Esophagus squamous epithelium (tissue), 5 donors: ENCODE results near the gene TEX35. TPM values are rescaled to one million over a fixed set of nuclear protein-coding genes. Genes with fewer than 3 reads are reported as not detected.
A peak's percentile ranks its signal among the peaks of the same experiment; 100 is the strongest.

ENCODE experiments used
- DNase-seq: peaks from one replicate; lab custom pipeline; 2025; lab: John Stamatoyannopoulos, UW
- H3K27ac ChIP-seq, 4 donors: fragments of 200-600 bp; sonication (generic); one replicate each; pipeline ENCODE4 v1.5.1; 2016 to 2019; ENCODE audit warnings: mild to moderate bottlenecking in 1 of 4
- H3K27me3 ChIP-seq, 4 donors: fragments of 200-600 bp; sonication (generic); 1 replicate in 3 of 4; 2 replicates in 1 of 4; pipeline versions ENCODE4 v1.5.1 to v1.6.0; 2017 to 2021; ENCODE audit warnings: antibody characterized with exemption in 1 of 4
- H3K36me3 ChIP-seq, 3 donors: fragments of 200-600 bp; sonication (generic); one replicate each; pipeline ENCODE4 v1.5.1; 2016 to 2019
- H3K4me1 ChIP-seq, 3 donors: fragments of 200-600 bp; sonication (generic); one replicate each; pipeline ENCODE4 v1.5.1; 2017 to 2019
- H3K4me3 ChIP-seq, 4 donors: fragments of 200-600 bp; sonication (generic); 1 replicate in 3 of 4; 2 replicates in 1 of 4; pipeline ENCODE4 v1.5.1; 2016 to 2019; ENCODE audit warnings: mild to moderate bottlenecking in 2 of 4, moderate library complexity in 1 of 4
- H3K9me3 ChIP-seq, 3 donors: fragments of 200-600 bp; sonication (generic); one replicate each; pipeline ENCODE4 v1.5.1; 2016 to 2019
- POLR2A ChIP-seq, 4 donors: fragments of 450-650 bp; IDR thresholded peaks; one replicate each; pipeline ENCODE4 v1.6.1; 2017; ENCODE audit warnings: antibody characterized with exemption in 4 of 4, mild to moderate bottlenecking in 4 of 4, moderate library complexity in 3 of 4
- WGBS, 2 donors: methylation state at CpG; one replicate each; pipeline ENCODE4 v1.1.5; 2018; 5-methylcytosine and 5-hydroxymethylcytosine counted together
- intact Hi-C: fragments of 100-400 bp; cut with DNase I; formaldehyde crosslinking; loops from one replicate; pipeline ENCODE4 v1.15.0; 2022
- total RNA-seq, 4 donors: library from RNA; depleted of rRNA; stranded (reverse); fragments of >200 nt; gene quantifications; one replicate each; pipeline ENCODE4 v1.1.0, GENCODE V29; 2016
- TF ChIP-seq, protein P1 (sequence below), 6 experiments: fragments of 450-650 bp in 4 of 6; fragments of 200-600 bp in 2 of 6; sonication (generic) in 2 of 6; IDR thresholded peaks; one replicate each; pipeline ENCODE4 v1.5.1; 2016 to 2019; ENCODE audit warnings: antibody characterized with exemption in 6 of 6, mild to moderate bottlenecking in 4 of 6, moderate library complexity in 4 of 6
- donor health status: DM: yes; HTN: yes; CAD: no.

Gene TEX35
- total RNA-seq, 4 donors from 2014 or later: not detected

DNA sequence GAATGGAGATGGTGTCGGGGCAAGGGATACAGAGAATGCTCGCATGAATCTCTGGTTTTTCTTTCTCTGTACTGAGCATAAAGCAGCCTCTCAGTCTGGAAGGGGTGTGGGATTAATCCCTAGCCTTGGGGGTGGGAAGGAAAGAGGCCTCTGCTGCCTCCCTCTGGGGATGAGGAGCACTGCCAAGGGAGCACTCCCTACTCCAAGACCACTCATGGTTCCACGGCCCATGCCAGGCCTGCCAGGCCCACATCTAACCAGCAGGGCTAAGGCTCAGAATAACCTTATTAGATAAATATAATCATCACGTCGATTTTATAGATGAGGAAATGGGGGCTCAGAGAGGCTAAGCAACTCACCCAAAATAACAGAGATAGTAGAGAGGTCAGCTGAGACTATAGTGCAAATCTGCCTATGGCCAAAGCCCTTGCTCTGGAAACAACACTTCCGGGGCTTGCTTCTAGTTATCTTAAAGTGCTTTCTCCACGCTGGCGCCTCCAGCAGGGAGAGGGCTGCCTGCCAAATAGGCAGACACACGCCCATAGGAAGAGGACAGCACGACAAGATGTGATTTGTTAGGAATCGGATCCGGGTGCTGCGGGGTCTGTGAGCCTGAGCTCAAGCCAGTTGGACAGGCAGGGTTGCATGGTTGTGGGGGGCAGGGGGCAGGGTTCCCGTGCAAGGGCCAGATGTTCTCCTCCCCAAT lies 522 bp downstream of the TEX35 start:
- Histone ChIP-seq H3K4me1 (peaks cover 7 to 15% (median 8%) of the 10 kb centered on the region in 3 donors), H3K9me3 (no peaks in the 10 kb centered on the region), H3K36me3 (no peaks in the 10 kb centered on the region), H3K27me3 (no peaks in the 10 kb centered on the region), H3K4me3 (no peak overlapping the region), H3K27ac (no peak overlapping the region)
- WGBS, 2 donors: 45 to 47% methylated on average over 7 to 8 of the region's 14 CpGs
- intact Hi-C loops: no loop called here
- TF ChIP-seq POLR2A (IDR thresholded peaks at IDR 0.05): no peak
- TF ChIP-seq, protein P1, sequence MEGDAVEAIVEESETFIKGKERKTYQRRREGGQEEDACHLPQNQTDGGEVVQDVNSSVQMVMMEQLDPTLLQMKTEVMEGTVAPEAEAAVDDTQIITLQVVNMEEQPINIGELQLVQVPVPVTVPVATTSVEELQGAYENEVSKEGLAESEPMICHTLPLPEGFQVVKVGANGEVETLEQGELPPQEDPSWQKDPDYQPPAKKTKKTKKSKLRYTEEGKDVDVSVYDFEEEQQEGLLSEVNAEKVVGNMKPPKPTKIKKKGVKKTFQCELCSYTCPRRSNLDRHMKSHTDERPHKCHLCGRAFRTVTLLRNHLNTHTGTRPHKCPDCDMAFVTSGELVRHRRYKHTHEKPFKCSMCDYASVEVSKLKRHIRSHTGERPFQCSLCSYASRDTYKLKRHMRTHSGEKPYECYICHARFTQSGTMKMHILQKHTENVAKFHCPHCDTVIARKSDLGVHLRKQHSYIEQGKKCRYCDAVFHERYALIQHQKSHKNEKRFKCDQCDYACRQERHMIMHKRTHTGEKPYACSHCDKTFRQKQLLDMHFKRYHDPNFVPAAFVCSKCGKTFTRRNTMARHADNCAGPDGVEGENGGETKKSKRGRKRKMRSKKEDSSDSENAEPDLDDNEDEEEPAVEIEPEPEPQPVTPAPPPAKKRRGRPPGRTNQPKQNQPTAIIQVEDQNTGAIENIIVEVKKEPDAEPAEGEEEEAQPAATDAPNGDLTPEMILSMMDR (IDR thresholded peaks at IDR 0.05): peak in 1 of 6 experiments; percentile 33
- DNase-seq: no peak

DNA sequence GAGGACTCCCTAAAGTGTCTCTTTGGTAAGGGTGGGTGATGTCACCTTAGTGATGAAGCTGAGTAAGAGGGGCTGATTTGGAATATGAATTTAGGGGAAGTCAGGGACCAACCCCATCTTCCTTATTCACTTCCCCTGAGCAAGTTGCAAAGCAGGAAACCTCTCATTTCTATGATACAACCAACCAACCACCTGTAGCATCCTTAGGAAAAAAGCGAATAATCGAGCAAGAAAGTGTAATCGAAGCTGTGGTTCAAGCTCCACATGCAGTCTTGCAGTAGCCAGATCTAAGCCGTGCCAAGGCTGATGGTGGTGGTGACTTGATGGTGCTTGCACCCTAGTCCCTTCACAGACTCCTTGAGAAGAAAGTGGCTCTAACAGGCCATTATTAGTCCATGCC lies 3.2 kb downstream of the TEX35 start:
- 90 to 96% methylated on average over 4 of the region's 4 CpGs for WGBS, 2 donors
- Histone ChIP-seq H3K4me1 (peaks cover 7 to 22% (median 8%) of the 10 kb centered on the region in 3 donors), H3K27ac (no peak overlapping the region), H3K9me3 (no peaks in the 10 kb centered on the region), H3K36me3 (no peaks in the 10 kb centered on the region), H3K27me3 (no peaks in the 10 kb centered on the region), H3K4me3 (no peak overlapping the region)
- intact Hi-C loops: no loop called here
- TF ChIP-seq POLR2A (IDR thresholded peaks at IDR 0.05): no peak
- TF ChIP-seq, protein P1 (IDR thresholded peaks at IDR 0.05): no peak
- DNase-seq: no peak

DNA sequence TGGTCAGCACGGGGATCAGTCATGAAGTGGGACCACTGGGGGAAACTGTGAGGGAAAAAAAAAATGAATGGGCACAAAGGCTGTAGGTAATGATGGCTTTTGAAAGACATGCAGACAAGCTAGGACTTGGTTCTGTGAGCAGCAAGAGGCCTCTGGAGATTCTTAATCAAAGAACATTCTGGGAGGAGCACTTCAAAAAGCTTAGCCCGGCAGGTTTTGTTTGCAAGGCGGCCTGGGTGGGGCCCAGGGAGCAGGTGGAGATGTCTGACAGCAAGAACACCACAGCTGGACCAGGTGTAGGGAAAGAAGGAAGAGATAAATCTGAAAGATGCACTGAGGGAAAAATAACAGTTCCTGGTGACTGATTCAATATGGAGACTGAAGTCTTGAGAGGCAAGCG lies 6.0 kb downstream of the TEX35 start:
- no peak overlapping the region for H3K27ac ChIP-seq
- DNase-seq: no peak

DNA sequence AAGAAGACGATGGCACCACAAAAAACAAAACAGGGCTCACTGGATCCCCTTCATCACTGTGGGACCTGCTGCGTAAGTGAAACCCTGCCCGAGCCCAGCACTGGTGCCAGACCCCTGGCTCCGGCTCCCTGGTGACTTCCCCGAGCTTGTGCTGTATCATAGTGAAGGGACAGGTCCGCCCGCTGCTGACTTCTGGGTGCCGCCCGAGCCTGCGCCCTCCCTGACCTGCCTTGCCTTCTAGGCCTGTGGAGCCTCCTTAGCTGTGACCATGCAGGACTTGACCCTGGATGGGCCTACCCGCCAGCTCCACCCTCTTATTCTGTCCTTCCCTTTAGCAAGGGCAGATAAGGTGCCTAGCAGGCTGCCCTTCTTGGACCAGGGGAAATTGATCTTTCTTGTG lies 7.9 kb downstream of the TEX35 start:
- TF ChIP-seq POLR2A (IDR thresholded peaks at IDR 0.05): no peak
- TF ChIP-seq, protein P1 (IDR thresholded peaks at IDR 0.05): no peak
- Histone ChIP-seq H3K27me3 (no peaks in the 10 kb centered on the region), H3K4me3 (no peak overlapping the region), H3K36me3 (no peaks in the 10 kb centered on the region), H3K4me1 (peaks cover 0 to 7% (median 0%) of the 10 kb centered on the region in 3 donors), H3K9me3 (no peaks in the 10 kb centered on the region), H3K27ac (no peak overlapping the region)
- no peak for DNase-seq
- WGBS, 2 donors: 95 to 100% methylated on average over 2 to 11 of the region's 11 CpGs
- intact Hi-C loops: no loop called here

More for the DNA sequence above, 6.0 kb downstream of the TEX35 start:
- Histone ChIP-seq H3K27me3 (no peaks in the 10 kb centered on the region), H3K36me3 (no peaks in the 10 kb centered on the region), H3K4me3 (no peak overlapping the region), H3K4me1 (peaks cover 1 to 14% (median 4%) of the 10 kb centered on the region in 3 donors), H3K9me3 (no peaks in the 10 kb centered on the region)
- intact Hi-C loops: no loop called here
- no peak for TF ChIP-seq POLR2A (IDR thresholded peaks at IDR 0.05)
- TF ChIP-seq, protein P1 (IDR thresholded peaks at IDR 0.05): no peak
- WGBS, 2 donors: 45 to 51% methylated on average over 4 of the region's 4 CpGs

DNA sequence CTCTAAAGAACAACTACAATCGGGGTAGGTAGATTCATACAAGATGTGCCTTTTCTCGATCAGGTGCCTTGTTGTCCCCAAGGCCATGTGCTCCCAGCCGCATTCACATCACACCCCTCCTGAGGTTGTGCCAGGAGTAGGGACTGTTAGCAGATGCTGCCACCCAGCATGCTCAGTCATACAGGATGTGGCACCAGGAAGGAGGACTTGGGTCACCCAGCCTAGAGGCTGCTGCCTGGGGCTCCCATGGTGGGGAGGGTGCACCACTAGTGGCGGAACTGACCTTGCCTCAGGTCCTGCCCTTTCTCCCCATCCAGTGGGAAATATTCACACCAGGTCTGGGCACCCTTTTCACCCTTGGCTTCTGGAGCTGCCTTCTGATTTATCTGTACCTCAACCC lies 8.3 kb downstream of the TEX35 start:
- peaks cover 0 to 7% (median 0%) of the 10 kb centered on the region in 3 donors for H3K4me1 ChIP-seq
- no peak overlapping the region for H3K4me3 ChIP-seq
- intact Hi-C loops: no loop called here
- no peak for DNase-seq
- no peak for TF ChIP-seq POLR2A (IDR thresholded peaks at IDR 0.05)
- TF ChIP-seq, protein P1 (IDR thresholded peaks at IDR 0.05): no peak
- no peaks in the 10 kb centered on the region for H3K9me3 ChIP-seq
- no peaks in the 10 kb centered on the region for H3K27me3 ChIP-seq
- H3K36me3 ChIP-seq: no peaks in the 10 kb centered on the region
- 100% methylated on average over 1 to 4 of the region's 4 CpGs for WGBS, 2 donors
- no peak overlapping the region for H3K27ac ChIP-seq
